Mucosa of gallbladder (tissue), 1 donor: ENCODE measurements around the gene DNAJB11. TPM values are rescaled to one million over a fixed set of nuclear protein-coding genes. Genes with fewer than 3 reads are reported as not detected.
"Not testable (repeated sequence)": the region's sequence is repeated elsewhere in the genome, so short reads cannot be mapped to it uniquely, and the experiment has no call there.

Experiments used
- DNase-seq: peaks from one replicate; pipeline ENCODE4 v3.0.0-alpha.2; 2020; ENCODE audit warnings: low spot score
- total RNA-seq: library from RNA; stranded (reverse); gene quantifications from one replicate; pipeline ENCODE4 v1.2.1, GENCODE V29; 2021
- donor health status: DM: no; HTN: no; CAD: no.

The DNAJB11 gene
- 48.1 TPM for total RNA-seq

DNA sequence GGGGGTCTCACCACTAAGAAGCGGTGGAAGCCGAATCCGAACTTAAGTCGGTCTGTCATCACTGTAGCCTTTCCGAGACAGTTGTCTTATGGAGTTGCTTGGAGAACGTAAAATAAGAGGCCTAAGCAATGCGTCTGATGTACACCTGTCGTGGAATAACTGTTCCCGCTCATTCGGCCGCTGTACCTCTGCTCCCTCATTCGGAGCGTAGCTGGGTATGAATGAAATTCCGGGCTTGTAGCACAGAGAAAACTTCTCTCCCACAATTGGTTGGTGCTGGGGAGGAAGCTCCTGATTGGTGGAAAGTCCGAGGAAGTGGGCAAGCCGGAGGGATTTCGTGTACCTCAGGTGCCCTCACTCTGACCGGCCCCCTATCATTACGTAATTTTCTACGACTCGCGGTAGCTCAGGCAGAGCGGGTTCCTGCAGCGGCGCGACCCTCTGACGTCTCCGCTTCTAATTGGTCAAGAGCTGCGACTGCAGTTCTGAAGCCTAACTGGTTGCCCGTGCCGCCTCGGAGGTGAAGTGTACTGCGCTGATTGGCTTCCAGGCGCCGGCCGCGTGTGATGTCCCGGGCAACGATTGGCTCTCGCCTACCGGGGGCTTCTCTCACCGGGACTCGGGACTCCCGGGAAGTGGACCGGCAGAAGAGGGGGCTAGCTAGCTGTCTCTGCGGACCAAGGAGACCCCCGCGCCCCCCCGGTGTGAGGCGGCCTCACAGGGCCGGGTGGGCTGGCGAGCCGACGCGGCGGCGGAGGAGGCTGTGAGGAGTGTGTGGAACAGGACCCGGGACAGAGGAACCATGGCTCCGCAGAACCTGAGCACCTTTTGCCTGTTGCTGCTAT lies at the start of gene DNAJB11:
Gene DNAJB11 (plus strand): TSS at position 625 of the 845 bp plus-strand sequence. CDS start 178 bp downstream, at position 803.
- DNase-seq = peak; percentile 100

DNA sequence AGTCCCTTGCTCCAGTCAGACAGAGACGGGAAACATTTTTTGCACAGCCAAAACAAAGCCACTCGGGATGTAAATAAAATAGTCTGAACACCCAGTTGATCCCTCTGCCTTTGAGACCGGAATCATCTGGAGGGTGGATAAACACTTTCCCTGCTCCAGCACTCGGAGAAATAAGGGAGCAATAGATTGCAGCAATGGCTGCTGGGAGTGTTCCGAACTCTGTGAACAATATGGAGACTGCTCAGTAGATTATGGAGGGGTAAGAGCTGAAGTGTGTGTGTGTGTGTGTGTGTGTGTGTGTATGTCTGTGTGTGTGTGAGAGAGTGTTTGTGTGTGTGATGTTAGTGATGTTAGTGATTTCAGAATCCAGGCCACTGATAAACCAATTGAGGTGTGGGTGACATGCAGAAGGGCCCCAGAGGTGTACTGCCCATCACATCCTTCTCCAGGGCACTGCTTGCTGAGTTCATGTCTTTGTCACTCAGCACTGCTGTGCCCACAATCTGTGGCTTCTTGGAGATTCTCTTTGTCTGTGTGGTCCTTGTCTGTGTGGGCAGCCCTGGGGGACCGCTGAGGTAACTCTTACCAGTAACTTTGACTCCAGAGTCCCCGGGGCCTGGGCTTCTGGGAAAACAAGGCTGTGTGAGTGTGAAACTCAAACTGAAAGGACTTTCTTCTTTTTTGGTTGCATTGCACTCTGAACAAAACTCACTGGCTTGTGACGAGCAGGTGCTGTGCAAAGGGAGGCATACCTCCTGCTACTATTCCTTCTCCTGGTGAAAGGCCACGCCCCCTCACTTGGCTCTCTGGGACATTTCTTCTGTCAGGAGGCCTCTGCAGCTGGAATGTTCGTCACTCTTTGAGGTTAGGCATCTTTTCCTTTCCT lies 49.3 kb upstream of the DNAJB11 start:
- no peak for DNase-seq

- DNase-seq = no peak
Measured at GRCh38 chr3:186523022-186523421, 47.5 kb upstream of the DNAJB11 start.

DNA sequence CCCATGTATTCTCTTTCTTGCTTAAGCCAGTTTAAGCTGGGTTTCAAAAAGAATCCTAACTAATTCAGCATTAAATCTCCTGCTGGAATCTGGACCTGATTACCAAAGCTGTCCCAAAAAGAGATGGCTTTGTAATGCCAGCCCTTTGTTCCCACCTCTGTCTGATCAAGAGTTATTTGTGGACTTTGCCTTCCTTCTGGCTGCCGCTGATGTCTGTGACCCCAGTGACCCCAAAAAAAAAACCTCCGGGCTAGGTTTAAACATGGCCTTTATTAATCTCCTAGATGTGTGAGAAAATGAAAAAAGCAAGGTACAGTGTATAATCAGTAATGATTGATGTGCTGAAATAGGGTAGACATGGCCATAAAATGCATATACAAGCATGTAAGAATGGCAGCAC lies 47.1 kb upstream of the DNAJB11 start:
- DNase-seq = no peak

GRCh38 chr3:186524616-186525015 lies 45.9 kb upstream of the DNAJB11 start:
- no peak for DNase-seq

GRCh38 chr3:186525369-186526255 lies 44.9 kb upstream of the DNAJB11 start:
- no peak for DNase-seq

DNA sequence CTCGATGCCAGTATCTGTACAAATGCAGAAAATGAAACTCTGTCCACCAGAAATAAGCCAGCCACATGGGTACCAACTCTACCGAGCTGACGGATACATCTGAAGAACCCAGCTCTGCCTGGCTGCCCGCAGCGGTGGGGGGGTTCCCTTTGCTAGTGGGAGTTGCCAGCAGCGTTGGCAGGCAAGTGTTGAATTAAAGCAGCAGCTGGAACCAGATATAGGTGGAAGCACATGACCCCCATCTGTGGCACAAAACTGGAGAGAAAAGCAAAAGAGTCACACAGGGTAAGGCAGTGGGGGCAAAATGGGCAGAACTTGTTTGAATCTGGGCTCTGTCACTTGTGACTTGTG lies 44.3 kb upstream of the DNAJB11 start:
- no peak for DNase-seq

DNA sequence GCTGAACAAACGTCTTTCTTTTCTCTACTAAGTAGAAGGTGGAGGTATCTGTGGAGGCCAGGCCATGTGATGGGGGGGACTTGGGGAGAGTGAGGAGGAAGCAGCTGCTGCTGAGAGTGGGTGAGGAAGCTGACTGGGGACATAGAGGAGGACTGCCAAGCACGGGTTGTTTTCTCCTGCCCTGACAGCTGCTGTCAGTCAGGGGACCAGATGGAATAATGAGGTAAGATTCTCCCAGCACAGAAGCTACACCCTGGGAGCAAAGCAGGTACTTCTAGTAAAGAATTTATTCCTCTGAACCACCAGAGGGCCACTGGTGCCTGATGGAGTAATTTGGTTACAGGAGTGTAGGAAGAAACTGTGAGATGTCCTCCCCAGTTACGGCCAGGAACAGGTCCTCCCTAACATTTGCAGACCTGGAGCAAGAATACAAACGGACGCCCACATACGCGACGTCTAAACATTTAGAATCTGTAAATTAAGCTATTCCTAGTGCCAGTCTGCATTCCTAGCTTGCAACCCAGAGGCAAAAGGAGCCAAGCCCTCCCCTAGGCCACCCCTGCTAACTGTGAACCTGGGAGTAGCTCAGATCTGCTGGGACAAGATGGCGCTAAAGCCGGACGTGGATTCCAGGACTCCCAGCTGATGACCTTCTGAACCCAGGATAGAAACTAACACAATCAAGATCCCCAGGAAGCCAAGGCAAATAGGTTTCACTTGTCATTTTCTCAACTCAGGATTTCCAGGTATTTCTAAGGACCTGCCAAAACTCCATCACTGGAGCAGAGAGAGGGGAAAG lies 41.1 kb upstream of the DNAJB11 start:
- DNase-seq = no peak

GRCh38 chr3:186530415-186530814 lies 40.1 kb upstream of the DNAJB11 start:
- DNase-seq = no peak

GRCh38 chr3:186531694-186532093 lies 38.8 kb upstream of the DNAJB11 start:
- not testable (repeated sequence) for DNase-seq

- no peak for DNase-seq
Measured at GRCh38 chr3:186532598-186533072, 37.9 kb upstream of the DNAJB11 start.

GRCh38 chr3:186534113-186534669 lies 36.3 kb upstream of the DNAJB11 start:
- DNase-seq = no peak

DNA sequence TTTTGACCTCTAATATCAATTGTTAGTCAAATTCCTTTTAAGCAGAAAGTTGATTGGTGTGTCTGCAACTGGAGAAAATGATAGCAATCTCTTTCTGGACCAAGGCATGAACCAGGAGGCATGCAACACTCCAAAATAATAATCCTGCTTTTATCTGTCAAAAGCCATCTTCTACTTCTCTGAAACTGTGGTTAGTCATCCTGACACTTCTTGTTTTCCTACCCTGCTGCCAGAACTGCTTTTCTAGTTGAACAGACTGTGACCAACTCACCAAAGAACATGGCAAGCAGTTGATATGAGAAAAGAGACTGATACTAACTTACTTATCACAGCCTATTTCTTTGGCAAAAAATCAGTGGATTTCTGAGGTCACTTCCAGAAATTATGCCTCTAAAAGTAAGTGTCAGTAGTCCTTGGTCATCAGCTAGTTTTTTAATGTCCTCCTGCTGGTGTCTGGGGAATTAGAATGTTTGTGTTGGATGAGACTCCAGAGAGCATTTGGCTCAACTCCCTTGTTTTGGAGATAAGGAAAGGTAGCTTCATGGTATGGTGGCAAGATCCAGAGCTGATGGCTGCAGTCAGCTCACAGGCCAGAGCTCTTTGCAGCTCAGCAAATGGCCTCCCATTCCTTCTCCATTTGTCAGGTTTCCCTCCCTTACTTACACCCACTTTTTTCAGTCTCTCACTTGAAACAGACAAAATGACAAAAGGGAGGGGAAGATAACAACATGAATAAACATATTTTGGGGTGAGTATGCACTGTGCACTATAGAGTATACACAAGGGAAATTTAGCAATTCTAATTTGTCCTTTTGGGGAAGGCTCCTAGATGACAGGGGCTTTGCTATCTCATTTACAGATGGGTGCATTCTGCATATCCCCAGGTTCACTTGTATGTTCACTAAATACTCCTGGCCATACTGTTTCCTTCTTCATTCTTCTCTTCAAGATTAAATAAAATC lies 33.4 kb upstream of the DNAJB11 start:
- no peak for DNase-seq

DNA sequence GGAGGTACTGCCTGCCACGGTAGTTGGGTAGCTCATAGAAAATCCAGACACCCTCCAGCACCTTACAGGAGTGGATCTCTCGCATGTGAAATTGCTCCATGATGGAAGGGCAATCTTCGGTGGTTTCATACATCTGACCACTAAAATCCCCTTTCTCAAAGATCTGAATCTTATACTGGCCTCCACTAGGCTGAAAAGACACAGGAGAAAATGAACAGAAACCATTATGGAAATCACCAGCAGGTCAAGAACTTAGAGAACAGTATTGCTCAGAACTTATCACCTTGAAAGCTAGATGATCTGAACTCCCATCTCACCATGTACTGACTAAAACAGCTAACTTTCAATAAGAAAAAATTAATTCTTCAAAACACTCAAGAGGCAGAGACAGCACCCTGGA lies 31.7 kb upstream of the DNAJB11 start:
- no peak for DNase-seq

GRCh38 chr3:186540221-186540834 lies 30.2 kb upstream of the DNAJB11 start:
- DNase-seq = peak; percentile 86

DNA sequence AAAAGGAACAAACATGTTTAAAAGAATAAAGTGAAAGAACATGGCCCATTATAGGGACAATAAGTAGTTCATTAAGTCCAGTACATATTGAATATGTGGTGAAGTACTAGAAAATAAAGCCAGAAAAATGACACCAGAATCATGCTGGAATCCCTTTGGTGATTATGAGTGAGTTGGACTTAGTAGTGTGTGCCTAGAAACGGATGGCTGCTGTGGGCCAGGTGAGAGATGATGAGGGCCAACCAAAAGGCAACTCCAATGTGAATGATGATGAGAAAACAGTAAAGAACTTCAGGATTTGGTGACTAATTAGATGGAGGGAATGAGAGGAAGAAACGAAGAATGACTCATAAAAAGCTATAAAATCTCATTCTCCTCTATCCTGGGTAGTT lies 29.7 kb upstream of the DNAJB11 start:
- no peak for DNase-seq

- DNase-seq = no peak
Measured at GRCh38 chr3:186544281-186544680, 26.2 kb upstream of the DNAJB11 start, which contains the start of gene CRYGS. Gene CRYGS, minus strand, starts transcription at chr3:186544380. Its CDS starts 54 bp downstream, at chr3:186544326.

GRCh38 chr3:186549497-186549896 lies 21.0 kb upstream of the DNAJB11 start:
- no peak for DNase-seq

GRCh38 chr3:186551387-186551786 lies 19.1 kb upstream of the DNAJB11 start:
- no peak for DNase-seq
